Right hindlimb (tissue), 1 donor: ENCODE results near the gene FGFR2.

Experiments
- DNase-seq: peaks from one replicate; pipeline ENCODE4 v3.0.0-alpha.2; 2018

Gene FGFR2

GRCh38 chr10:121551210-121551885 lies 46.9 kb downstream of the FGFR2 start:
- no peak for DNase-seq

GRCh38 chr10:121544301-121544869 lies 53.9 kb downstream of the FGFR2 start:
- DNase-seq: no peak

GRCh38 chr10:121543545-121543944 lies 54.7 kb downstream of the FGFR2 start:
- DNase-seq: no peak

GRCh38 chr10:121541450-121542120 lies 56.7 kb downstream of the FGFR2 start:
- DNase-seq: no peak

- DNase-seq: no peak
Measured at GRCh38 chr10:121540732-121541395, 57.4 kb downstream of the FGFR2 start.

GRCh38 chr10:121539786-121540185 lies 58.5 kb downstream of the FGFR2 start:
- no peak for DNase-seq

- peak; percentile 92 for DNase-seq
Measured at GRCh38 chr10:121536310-121536913, 61.8 kb downstream of the FGFR2 start.

GRCh38 chr10:121535381-121535780 lies 62.9 kb downstream of the FGFR2 start:
- no peak for DNase-seq

- DNase-seq: no peak
Measured at GRCh38 chr10:121532292-121532864, 65.9 kb downstream of the FGFR2 start.

GRCh38 chr10:121531830-121532178 lies 66.4 kb downstream of the FGFR2 start:
- no peak for DNase-seq

- DNase-seq: no peak
Measured at GRCh38 chr10:121531076-121531829, 67.0 kb downstream of the FGFR2 start.

- DNase-seq: no peak
Measured at GRCh38 chr10:121530481-121531075, 67.7 kb downstream of the FGFR2 start.

- DNase-seq: no peak
Measured at GRCh38 chr10:121527690-121528089, 70.6 kb downstream of the FGFR2 start.

- DNase-seq: no peak
Measured at GRCh38 chr10:121526801-121527221, 71.4 kb downstream of the FGFR2 start.

GRCh38 chr10:121526135-121526790 lies 72.0 kb downstream of the FGFR2 start:
- DNase-seq: no peak

- peak; percentile 53 for DNase-seq
Measured at GRCh38 chr10:121525251-121526134, 72.8 kb downstream of the FGFR2 start.

- DNase-seq: peak; percentile 48
Measured at GRCh38 chr10:121524157-121524817, 74.0 kb downstream of the FGFR2 start.

- DNase-seq: no peak
Measured at GRCh38 chr10:121522831-121523230, 75.4 kb downstream of the FGFR2 start.

GRCh38 chr10:121521794-121522556 lies 76.3 kb downstream of the FGFR2 start:
- no peak for DNase-seq
